Brain microvascular endothelial cell (primary cell): ENCODE data around the gene HIP1.
"Not testable (repeated sequence)": the region's sequence is repeated elsewhere in the genome, so short reads cannot be mapped to it uniquely, and the experiment has no call there.

Experiments used
- DNase-seq: peaks from one replicate; pipeline ENCODE4 v3.0.0-alpha.2; 2020
- H3K27ac ChIP-seq: fragments of 250-450 bp; sonication (Bioruptor Pico); 2 replicates; pipeline ENCODE4 v1.5.1; 2020; ENCODE audit warnings: mild to moderate bottlenecking, moderate library complexity
- H3K27me3 ChIP-seq: fragments of 250-450 bp; sonication (Bioruptor Pico); replicated peaks from 2 replicates; pipeline ENCODE4 v1.5.1; 2020; ENCODE audit warnings: mild to moderate bottlenecking
- H3K36me3 ChIP-seq: fragments of 250-450 bp; sonication (Bioruptor Pico); replicated peaks from 2 replicates; pipeline ENCODE4 v1.5.1; 2020; ENCODE audit warnings: mild to moderate bottlenecking
- H3K4me3 ChIP-seq: 2 replicates; pipeline ENCODE4 v1.5.1; 2011; ENCODE audit warnings: low read depth, mild to moderate bottlenecking, control low read depth, low read length, moderate library complexity
- in situ Hi-C: cut with HindIII; loops from 2 replicates; pipeline ENCODE4 v1.10.0; 2017; ENCODE audit warnings: low sequenced_read_pairs, low pct_ligation_motif_present
- TF ChIP-seq, protein P1 (sequence below): IDR thresholded peaks from 2 replicates; pipeline ENCODE4 v1.5.1; 2011; ENCODE audit warnings: low read depth, mild to moderate bottlenecking, moderate library complexity, low read length, control low read depth, inconsistent platforms; ENCODE audit errors: missing control alignments

Gene HIP1

DNA sequence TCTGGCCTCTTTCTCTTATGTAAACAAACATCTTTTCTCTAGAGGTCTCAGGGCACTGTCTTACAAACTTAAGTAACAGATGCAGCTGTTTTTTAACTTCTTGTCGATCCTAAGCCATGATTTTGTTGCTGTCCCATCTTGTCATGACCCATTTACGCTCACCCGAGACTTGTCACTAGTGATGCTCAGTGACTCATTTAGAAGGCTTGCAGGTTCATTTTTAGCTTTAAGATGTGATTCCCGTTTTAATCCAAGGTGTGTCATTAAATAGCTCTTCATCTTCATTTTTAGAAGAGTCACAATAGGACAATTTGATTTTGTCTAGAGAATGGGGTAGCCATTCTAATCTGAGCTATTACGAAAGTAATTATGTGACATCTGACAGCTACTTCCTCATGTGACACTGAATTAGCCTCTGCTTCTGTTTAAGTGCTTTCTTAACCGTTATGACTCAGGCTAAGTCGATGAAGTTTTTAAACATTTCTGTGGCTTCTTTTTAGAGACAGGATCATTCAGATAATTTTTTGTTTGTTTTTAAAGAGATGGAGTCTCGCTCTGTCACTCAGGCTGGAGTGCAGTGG, 203.9 kb downstream of the HIP1 start:
- Histone ChIP-seq H3K36me3 (no peaks in the 10 kb centered on the region), H3K27me3 (no peaks in the 10 kb centered on the region), H3K4me3 (no peak overlapping the region), H3K27ac (no peak overlapping the region)
- TF ChIP-seq, protein P1, sequence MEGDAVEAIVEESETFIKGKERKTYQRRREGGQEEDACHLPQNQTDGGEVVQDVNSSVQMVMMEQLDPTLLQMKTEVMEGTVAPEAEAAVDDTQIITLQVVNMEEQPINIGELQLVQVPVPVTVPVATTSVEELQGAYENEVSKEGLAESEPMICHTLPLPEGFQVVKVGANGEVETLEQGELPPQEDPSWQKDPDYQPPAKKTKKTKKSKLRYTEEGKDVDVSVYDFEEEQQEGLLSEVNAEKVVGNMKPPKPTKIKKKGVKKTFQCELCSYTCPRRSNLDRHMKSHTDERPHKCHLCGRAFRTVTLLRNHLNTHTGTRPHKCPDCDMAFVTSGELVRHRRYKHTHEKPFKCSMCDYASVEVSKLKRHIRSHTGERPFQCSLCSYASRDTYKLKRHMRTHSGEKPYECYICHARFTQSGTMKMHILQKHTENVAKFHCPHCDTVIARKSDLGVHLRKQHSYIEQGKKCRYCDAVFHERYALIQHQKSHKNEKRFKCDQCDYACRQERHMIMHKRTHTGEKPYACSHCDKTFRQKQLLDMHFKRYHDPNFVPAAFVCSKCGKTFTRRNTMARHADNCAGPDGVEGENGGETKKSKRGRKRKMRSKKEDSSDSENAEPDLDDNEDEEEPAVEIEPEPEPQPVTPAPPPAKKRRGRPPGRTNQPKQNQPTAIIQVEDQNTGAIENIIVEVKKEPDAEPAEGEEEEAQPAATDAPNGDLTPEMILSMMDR = no peak
- in situ Hi-C loops = no loop called here
- DNase-seq = peak; percentile 32

DNA sequence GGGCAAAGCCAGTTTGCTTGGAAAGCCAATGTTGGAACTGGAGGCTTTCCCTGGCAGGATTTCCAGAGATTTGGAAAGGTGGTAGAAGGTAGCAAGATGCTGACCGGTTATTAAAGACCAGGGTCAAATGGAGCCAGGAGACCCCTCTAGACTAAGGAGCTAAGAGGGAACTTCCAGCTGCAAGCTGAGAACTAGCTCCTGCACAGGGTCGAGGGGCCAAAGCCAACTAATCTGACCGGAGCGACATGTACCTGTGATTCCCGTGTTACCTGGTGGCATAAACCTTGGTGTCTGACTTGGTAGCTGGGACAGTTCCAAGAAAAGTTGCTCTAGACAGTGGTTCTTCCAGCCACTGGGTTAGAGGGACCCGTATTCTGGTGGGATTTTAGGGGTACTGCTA, 204.8 kb downstream of the HIP1 start:
- no peak for DNase-seq
- in situ Hi-C loops = no loop called here
- no peak overlapping the region for H3K27ac ChIP-seq

DNA sequence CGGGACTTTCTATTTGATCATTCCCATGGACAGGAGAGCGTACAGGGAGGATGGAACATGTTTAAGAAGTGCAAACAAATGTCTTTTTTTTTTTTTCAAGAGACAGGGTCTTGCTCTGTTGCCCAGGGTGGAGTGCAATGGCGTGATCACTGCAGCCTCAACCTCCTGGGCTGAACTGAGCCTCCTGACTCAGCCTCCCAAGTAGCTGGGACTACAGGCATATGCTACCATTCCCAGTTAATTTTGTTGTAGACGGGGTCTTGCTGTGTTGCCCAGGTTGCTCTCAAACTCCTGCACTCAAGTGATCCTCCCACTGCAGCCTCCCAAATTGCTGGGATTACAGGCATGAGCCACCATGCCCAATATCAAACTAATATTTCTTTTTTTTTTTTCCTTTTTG, 206.1 kb downstream of the HIP1 start:
- no peak overlapping the region for H3K27ac ChIP-seq
- H3K36me3 ChIP-seq = no peaks in the 10 kb centered on the region
- H3K27me3 ChIP-seq = no peaks in the 10 kb centered on the region
- in situ Hi-C loops = no loop called here
- TF ChIP-seq, protein P1 = no peak
- no peak overlapping the region for H3K4me3 ChIP-seq
- no peak for DNase-seq

More for the DNA sequence above, 204.8 kb downstream of the HIP1 start:
- no peaks in the 10 kb centered on the region for H3K27me3 ChIP-seq
- no peaks in the 10 kb centered on the region for H3K36me3 ChIP-seq
- H3K4me3 ChIP-seq = no peak overlapping the region
- TF ChIP-seq, protein P1 = no peak

DNA sequence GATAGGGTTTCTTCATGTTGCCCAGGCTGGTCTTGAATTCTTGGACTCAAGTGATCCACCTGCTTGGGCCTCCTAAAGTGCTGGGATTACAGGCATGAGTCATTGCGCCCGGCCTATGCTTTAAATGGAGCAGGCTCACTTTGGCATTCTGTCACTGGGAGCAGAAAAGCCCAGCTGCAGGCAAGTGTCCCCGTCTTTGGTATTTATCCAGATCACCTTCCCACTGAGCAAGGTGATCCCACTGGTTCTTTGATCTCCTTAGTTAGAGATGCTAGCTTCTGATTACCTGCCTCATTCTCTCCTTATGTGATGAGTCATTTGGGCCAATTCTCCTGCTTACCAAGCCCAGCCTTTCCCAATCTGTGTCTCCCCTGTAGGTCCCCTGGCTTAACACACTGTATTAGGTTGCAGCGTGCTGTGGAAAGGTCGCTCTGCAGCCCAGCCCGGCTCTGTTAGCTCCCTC, 207.4 kb downstream of the HIP1 start:
- Histone ChIP-seq H3K27me3 (no peaks in the 10 kb centered on the region), H3K4me3 (no peak overlapping the region), H3K36me3 (no peaks in the 10 kb centered on the region), H3K27ac (no peak overlapping the region)
- no peak for DNase-seq
- TF ChIP-seq, protein P1 = no peak
- in situ Hi-C loops = no loop called here

DNA sequence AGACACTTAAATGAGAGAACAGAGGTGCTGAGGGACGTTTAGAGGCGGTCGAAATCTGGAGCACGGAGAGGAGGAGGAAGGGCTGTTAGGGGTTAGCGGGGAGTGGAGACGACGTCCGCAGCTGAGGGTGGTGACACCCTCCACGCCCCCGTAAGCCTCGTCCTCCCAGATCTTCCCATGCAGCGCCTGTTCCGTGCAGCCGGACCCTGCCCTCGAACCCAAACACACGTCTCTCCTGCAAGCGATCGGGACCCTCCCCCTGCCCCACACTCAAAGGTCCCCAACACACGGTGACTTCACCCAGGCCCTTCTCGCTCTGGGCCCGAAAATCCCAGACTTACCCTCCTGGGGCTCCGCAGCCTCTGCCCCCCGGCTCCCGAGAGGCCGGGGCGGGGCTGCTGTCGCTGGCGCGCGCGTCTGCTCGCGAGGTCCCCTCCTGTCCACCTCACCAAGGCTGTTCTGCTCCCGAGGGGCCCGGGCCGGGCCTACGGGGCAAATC, 211.5 kb downstream of the HIP1 start:
- H3K36me3 ChIP-seq = peaks cover 28% of the 10 kb centered on the region
- H3K4me3 ChIP-seq = peak overlapping the region; percentile 88
- in situ Hi-C loops, DNase-seq, H3K27me3 ChIP-seq: not testable (repeated sequence)
- H3K27ac ChIP-seq = peak overlapping the region; percentile 55

DNA sequence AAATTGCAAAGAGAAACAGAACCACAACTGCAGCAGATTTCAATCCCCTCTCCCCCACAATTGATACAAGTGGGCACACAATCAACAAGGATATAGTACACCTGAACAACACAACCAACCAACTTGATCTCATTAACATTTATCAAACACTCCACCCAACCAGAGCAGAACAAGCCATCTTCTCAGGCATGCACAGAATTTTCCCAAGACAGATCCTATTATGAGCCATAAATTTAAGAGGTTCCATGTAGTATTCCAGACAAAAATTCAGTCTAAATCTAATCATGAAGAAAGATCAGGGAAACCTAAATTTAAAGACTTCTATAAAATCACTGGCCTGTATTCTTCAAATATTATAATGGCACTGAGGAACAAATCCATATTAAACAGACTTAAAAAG, 217.0 kb downstream of the HIP1 start:
- H3K4me3 ChIP-seq, H3K27me3 ChIP-seq, H3K27ac ChIP-seq, in situ Hi-C loops, DNase-seq: not testable (repeated sequence)
- H3K36me3 ChIP-seq = peaks cover 28% of the 10 kb centered on the region

DNA sequence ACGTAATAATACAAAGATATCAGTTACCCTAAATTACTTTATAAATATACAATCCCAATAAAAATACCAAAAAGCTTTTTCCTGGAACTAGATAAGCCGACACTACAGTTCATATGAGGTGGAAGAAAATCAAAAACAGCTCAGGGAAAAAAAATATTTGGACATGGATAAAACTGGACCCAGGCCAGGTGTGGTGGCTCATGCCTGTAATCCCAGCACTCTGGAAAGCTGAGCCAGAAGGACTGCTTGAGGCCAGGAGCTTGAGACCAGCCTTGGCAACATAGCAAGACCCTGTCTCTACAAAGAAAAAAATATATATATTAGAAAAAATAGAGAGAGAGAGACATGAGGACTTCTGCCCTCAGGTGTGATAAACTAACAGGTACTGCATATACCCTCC, 219.9 kb downstream of the HIP1 start:
- H3K36me3 ChIP-seq = peaks cover 15% of the 10 kb centered on the region
- H3K4me3 ChIP-seq, H3K27me3 ChIP-seq, DNase-seq, in situ Hi-C loops, H3K27ac ChIP-seq: not testable (repeated sequence)

DNA sequence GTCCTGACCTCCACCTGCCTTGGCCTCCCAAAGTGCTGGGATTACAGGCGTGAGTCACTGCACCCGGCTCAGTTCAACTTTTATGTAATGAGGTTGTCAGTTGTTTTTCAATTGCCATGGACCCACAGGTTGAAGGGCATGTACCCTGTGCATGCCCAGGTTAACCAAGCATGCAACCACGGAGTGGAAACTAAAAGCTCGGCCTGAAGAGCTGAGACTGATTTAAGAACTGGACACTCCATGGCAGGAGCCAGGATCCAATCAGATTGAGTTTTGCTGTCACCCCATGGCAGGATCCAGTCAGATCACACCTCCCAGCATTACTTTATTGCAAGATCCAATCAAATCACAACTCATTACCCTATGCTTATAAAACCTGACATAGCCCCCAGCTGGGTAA, 229.7 kb downstream of the HIP1 start:
- H3K27ac ChIP-seq, DNase-seq, H3K4me3 ChIP-seq, H3K27me3 ChIP-seq, in situ Hi-C loops, H3K36me3 ChIP-seq: not testable (repeated sequence)

DNA sequence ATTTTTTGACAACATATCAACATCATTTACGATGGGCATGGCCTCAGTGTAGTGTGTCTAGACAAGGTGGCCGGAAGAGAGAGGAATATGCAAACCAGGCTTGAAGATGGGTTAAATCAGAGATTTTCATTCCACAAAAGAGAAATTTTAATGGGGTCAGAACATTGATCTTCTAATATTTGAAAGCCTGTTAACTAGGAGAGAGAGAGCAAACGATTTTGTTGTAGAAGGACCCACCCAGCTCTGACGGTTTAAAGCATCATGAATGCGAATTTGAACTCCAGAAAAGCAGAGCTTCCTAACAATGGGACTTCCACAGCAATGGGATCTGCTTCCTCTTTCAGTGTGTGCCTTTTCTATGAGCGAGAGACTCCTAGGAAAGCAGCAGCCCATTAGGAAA, 246.7 kb downstream of the HIP1 start, which contains the start of gene SPDYE5:
TSS of gene SPDYE5 (plus strand) at position 301 of the 400 bp plus-strand sequence. CDS start 1,728 bp downstream, outside the sequence.
- in situ Hi-C loops, H3K27me3 ChIP-seq, H3K36me3 ChIP-seq, DNase-seq, H3K27ac ChIP-seq, H3K4me3 ChIP-seq: not testable (repeated sequence)

DNA sequence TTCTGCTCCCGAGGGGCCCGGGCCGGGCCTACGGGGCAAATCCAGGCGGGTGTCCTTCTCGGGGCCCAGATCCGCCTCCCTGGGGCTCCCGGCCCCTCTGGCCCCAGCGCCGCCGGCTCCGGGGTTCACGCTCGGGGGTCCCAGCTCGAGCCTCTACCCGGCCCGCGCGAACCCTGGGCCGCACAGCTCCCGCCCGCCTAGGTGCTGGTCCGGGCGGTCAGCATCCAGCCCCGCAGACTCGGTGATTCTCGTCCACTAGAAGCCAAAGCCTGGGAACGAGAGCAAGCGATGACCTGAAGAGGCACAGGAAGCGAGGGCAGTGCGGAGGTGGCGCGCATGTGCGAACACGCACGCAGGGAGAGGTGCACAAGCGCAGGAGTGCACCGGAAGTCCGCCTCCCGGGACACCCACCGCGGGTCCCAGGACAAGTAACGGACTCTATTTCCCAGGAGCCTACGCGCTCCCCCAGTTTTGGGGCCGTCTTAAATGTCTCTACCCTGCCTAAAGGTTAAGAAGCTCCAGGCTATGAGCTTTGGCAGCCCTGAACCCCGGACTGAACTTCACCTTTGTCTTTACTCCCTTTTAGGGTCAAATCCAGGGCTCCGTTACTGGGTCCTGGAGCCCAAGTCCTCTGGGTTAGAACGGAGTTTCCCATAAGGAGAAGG, 252.6 kb downstream of the HIP1 start, which contains the start of gene POM121C:
TSS of gene POM121C (minus strand) at position 321 of the 665 bp plus-strand sequence. CDS start 44,803 bp downstream, outside the sequence.
- peak; percentile 87 for DNase-seq
- H3K36me3 ChIP-seq, H3K27me3 ChIP-seq, in situ Hi-C loops: not testable (repeated sequence)
- H3K27ac ChIP-seq = peak within 1 kb of the TSS; percentile 69
- H3K4me3 ChIP-seq = peak within 1 kb of the TSS; percentile 74
